HUES48 (cell line): Measurements from ENCODE around the gene MDFIC2.

Experiments used
- H3K27ac ChIP-seq: one replicate; pipeline ENCODE4 v1.7.0; 2013; ENCODE audit warnings: low read depth, low read length, inconsistent platforms
- H3K27me3 ChIP-seq: 2 replicates; pipeline ENCODE4 v1.6.1; 2013; ENCODE audit warnings: mild to moderate bottlenecking, low read length; ENCODE audit not compliant: control insufficient read depth, insufficient read depth
- H3K36me3 ChIP-seq: 2 replicates; pipeline ENCODE4 v1.6.1; 2013; ENCODE audit warnings: low read length; ENCODE audit not compliant: control insufficient read depth, insufficient read depth
- H3K4me1 ChIP-seq: 2 replicates; pipeline ENCODE4 v1.6.1; 2013; ENCODE audit warnings: mild to moderate bottlenecking, low read length; ENCODE audit not compliant: control insufficient read depth, insufficient read depth
- H3K4me3 ChIP-seq: 2 replicates; pipeline ENCODE4 v1.5.1; 2013; ENCODE audit warnings: mild to moderate bottlenecking, low read depth, low read length
- H3K9ac ChIP-seq: 2 replicates; pipeline ENCODE4 v1.6.1; 2013; ENCODE audit warnings: mild to moderate bottlenecking, low read depth, low read length, moderate library complexity
- H3K9me3 ChIP-seq: 2 replicates; pipeline ENCODE4 v1.6.1; 2013; ENCODE audit warnings: low read length; ENCODE audit not compliant: control insufficient read depth, insufficient read depth

The MDFIC2 gene

GRCh38 chr3:70261283-70261682 lies 51.2 kb downstream of the MDFIC2 start:
- H3K9me3 ChIP-seq: no peaks in the 10 kb centered on the region
- no peak overlapping the region for H3K9ac ChIP-seq
- H3K36me3 ChIP-seq: no peaks in the 10 kb centered on the region
- H3K4me1 ChIP-seq: no peaks in the 10 kb centered on the region
- H3K27me3 ChIP-seq: no peaks in the 10 kb centered on the region
- H3K4me3 ChIP-seq: no peak overlapping the region
- H3K27ac ChIP-seq: no peak overlapping the region

- Histone ChIP-seq H3K27ac (no peak overlapping the region), H3K4me3 (no peak overlapping the region), H3K27me3 (no peaks in the 10 kb centered on the region), H3K4me1 (no peaks in the 10 kb centered on the region), H3K9me3 (no peaks in the 10 kb centered on the region), H3K9ac (no peak overlapping the region), H3K36me3 (no peaks in the 10 kb centered on the region)
Measured at GRCh38 chr3:70256566-70256965, 55.9 kb downstream of the MDFIC2 start.

- H3K36me3 ChIP-seq: no peaks in the 10 kb centered on the region
- no peak overlapping the region for H3K27ac ChIP-seq
- no peak overlapping the region for H3K4me3 ChIP-seq
- no peaks in the 10 kb centered on the region for H3K9me3 ChIP-seq
- no peak overlapping the region for H3K9ac ChIP-seq
- H3K4me1 ChIP-seq: peaks cover 7% of the 10 kb centered on the region
- no peaks in the 10 kb centered on the region for H3K27me3 ChIP-seq
Measured at GRCh38 chr3:70250492-70250891, 61.9 kb downstream of the MDFIC2 start.

DNA sequence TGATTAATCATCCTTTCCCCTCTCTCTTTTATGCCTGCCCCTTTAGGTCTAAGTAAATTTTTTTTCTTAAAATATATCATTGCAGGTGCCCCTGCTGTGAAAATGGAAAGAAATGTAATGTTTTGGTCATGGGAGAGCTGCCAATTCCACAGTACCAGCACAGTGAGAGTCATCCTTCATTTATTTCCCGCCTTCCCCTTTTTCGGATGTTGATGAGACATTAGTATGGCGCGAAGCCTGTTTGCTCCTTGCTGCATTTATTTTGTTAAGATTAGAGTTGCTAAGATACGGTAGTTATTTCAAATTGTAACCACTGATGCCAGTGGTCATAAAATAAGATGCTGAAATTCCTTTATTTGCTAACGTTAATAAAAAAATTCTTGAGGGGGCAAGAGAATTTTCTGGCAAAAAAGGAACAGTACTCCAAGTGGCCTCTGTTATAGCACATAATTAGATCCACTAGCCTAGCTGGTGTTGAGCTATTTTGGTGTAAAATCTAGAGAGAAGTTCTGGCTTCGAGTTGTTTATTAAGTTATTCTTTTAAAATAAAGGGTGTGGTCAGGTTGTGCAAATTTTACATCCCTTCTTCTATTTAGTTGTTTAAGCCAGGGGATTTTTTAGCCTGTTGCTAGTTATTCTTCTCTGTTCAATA lies 62.8 kb downstream of the MDFIC2 start:
- H3K36me3 ChIP-seq: no peaks in the 10 kb centered on the region
- H3K4me1 ChIP-seq: peaks cover 8% of the 10 kb centered on the region
- H3K27me3 ChIP-seq: no peaks in the 10 kb centered on the region
- H3K9ac ChIP-seq: no peak overlapping the region
- H3K4me3 ChIP-seq: no peak overlapping the region
- no peak overlapping the region for H3K27ac ChIP-seq
- H3K9me3 ChIP-seq: no peaks in the 10 kb centered on the region

GRCh38 chr3:70248856-70249255 lies 63.6 kb downstream of the MDFIC2 start:
- H3K4me1 ChIP-seq: peaks cover 16% of the 10 kb centered on the region
- no peak overlapping the region for H3K9ac ChIP-seq
- no peaks in the 10 kb centered on the region for H3K36me3 ChIP-seq
- H3K4me3 ChIP-seq: no peak overlapping the region
- H3K27me3 ChIP-seq: no peaks in the 10 kb centered on the region
- no peak overlapping the region for H3K27ac ChIP-seq
- no peaks in the 10 kb centered on the region for H3K9me3 ChIP-seq

GRCh38 chr3:70247955-70248354 lies 64.5 kb downstream of the MDFIC2 start:
- H3K27ac ChIP-seq: no peak overlapping the region
- H3K9ac ChIP-seq: no peak overlapping the region
- no peaks in the 10 kb centered on the region for H3K36me3 ChIP-seq
- no peaks in the 10 kb centered on the region for H3K27me3 ChIP-seq
- H3K4me1 ChIP-seq: peaks cover 19% of the 10 kb centered on the region
- no peak overlapping the region for H3K4me3 ChIP-seq
- H3K9me3 ChIP-seq: no peaks in the 10 kb centered on the region

GRCh38 chr3:70245746-70246525 lies 66.5 kb downstream of the MDFIC2 start:
- H3K9me3 ChIP-seq: no peaks in the 10 kb centered on the region
- H3K36me3 ChIP-seq: no peaks in the 10 kb centered on the region
- H3K4me1 ChIP-seq: peaks cover 19% of the 10 kb centered on the region
- no peak overlapping the region for H3K9ac ChIP-seq
- no peak overlapping the region for H3K27ac ChIP-seq
- H3K27me3 ChIP-seq: no peaks in the 10 kb centered on the region
- no peak overlapping the region for H3K4me3 ChIP-seq

DNA sequence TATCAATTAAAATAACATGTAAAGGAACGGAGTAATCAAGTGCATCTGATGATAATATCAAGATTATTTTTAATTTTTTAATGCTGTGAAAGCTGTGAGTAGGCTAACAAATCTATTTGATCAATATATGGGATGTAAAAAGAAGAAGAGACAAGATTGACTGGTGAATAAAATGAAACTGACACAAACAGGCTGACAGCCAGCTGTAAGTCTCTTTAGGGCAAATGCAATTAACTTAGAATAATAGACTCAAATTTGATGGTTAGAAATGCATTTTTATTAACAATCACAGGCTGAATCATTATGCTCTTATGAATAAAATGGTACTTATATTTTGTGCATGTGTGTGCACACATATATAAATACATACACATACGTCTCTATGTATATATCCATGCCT lies 68.0 kb downstream of the MDFIC2 start:
- Histone ChIP-seq H3K4me1 (peaks cover 29% of the 10 kb centered on the region), H3K36me3 (no peaks in the 10 kb centered on the region), H3K27ac (no peak overlapping the region), H3K27me3 (no peaks in the 10 kb centered on the region), H3K9me3 (no peaks in the 10 kb centered on the region), H3K4me3 (no peak overlapping the region), H3K9ac (no peak overlapping the region)

GRCh38 chr3:70242297-70242882 lies 70.0 kb downstream of the MDFIC2 start:
- no peaks in the 10 kb centered on the region for H3K9me3 ChIP-seq
- H3K27ac ChIP-seq: no peak overlapping the region
- H3K9ac ChIP-seq: no peak overlapping the region
- H3K27me3 ChIP-seq: no peaks in the 10 kb centered on the region
- H3K4me3 ChIP-seq: no peak overlapping the region
- peaks cover 29% of the 10 kb centered on the region for H3K4me1 ChIP-seq
- H3K36me3 ChIP-seq: no peaks in the 10 kb centered on the region

- Histone ChIP-seq H3K36me3 (no peaks in the 10 kb centered on the region), H3K27ac (no peak overlapping the region), H3K9ac (no peak overlapping the region)
Measured at GRCh38 chr3:70233812-70234211, 78.6 kb downstream of the MDFIC2 start.

DNA sequence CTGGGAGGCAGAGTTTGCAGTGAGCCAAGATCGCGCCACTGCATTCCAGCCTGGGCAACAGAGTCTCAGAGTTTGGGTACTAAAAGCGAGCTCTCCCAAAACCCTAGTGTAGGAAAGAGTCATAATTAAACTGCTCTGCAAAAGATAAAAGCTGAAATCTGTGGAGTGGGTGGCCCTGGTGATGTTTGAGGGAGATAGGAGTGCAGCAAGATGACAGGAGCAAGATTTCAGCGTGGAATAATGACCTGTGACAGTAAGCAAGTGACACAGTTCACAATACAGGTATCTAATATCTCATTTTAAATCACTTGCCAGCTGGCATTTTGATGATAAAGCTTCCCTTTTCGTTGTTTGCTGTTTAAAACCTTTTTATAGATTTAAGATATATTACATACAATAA lies 79.3 kb downstream of the MDFIC2 start:
- Histone ChIP-seq H3K9me3 (no peaks in the 10 kb centered on the region), H3K27ac (no peak overlapping the region), H3K4me1 (no peaks in the 10 kb centered on the region), H3K4me3 (no peak overlapping the region), H3K9ac (no peak overlapping the region), H3K27me3 (no peaks in the 10 kb centered on the region), H3K36me3 (no peaks in the 10 kb centered on the region)

More at GRCh38 chr3:70233812-70234211, 78.6 kb downstream of the MDFIC2 start:
- H3K4me1 ChIP-seq: no peaks in the 10 kb centered on the region
- H3K9me3 ChIP-seq: no peaks in the 10 kb centered on the region
- H3K27me3 ChIP-seq: no peaks in the 10 kb centered on the region
- no peak overlapping the region for H3K4me3 ChIP-seq
